ENCODE data around the gene MISP3. TPM values are rescaled to one million over a fixed set of nuclear protein-coding genes. Genes with fewer than 3 reads are reported as not detected.

Gene MISP3
- total and polyA plus RNA-seq, 9 donors: 0.28 to 13.9 (median 0.79) TPM

- H3K27ac ChIP-seq: no peak within 1 kb of the TSS
- H3K27me3 ChIP-seq: no peaks in the 10 kb centered on the region
- TF ChIP-seq POLR2A (IDR thresholded peaks at IDR 0.05) (no peak), CTCF (IDR thresholded peaks at IDR 0.05) (no peak), EP300 (IDR thresholded peaks at IDR 0.05) (no peak)
- H3K4me1 ChIP-seq (ENCODE audit: insufficient read depth): peaks cover 4% of the 10 kb centered on the region
- 51 to 62% (median 55%) methylated on average over 19 of the region's 19 CpGs for WGBS, 3 donors
- intact Hi-C loops (cut with DNase I): loop anchor here in 1 of 4 donors (10.0 kb wide), 1 partner anchor 467 kb away; no protein-coding TSS in a partner anchor
- H3K4me3 ChIP-seq: no peak within 1 kb of the TSS
- no peaks in the 10 kb centered on the region for H3K36me3 ChIP-seq
- H3K9me3 ChIP-seq: no peaks in the 10 kb centered on the region
- DNase-seq: no peak
Observed at GRCh38 chr19:14061751-14062557, 10.6 kb upstream of the MISP3 start, which contains the start of gene PALM3. PALM3 (minus strand) TSS chr19:14062076; CDS start chr19:14061980, 96 bp downstream.

GRCh38 chr19:14062558-14062855 is 10.1 kb upstream of the MISP3 start:
- intact Hi-C loops (cut with DNase I): loop anchor here in 1 of 4 donors (10.0 kb wide), 1 partner anchor 468 kb away; no protein-coding TSS in a partner anchor
- H3K27ac ChIP-seq: no peak overlapping the region
- H3K27me3 ChIP-seq: no peaks in the 10 kb centered on the region
- no peak for TF ChIP-seq EP300 (IDR thresholded peaks at IDR 0.05)
- no peak for TF ChIP-seq POLR2A (IDR thresholded peaks at IDR 0.05)
- TF ChIP-seq CTCF (IDR thresholded peaks at IDR 0.05): no peak
- WGBS, 3 donors: 88 to 92% (median 89%) methylated on average over 5 of the region's 5 CpGs
- H3K36me3 ChIP-seq: no peaks in the 10 kb centered on the region
- H3K4me3 ChIP-seq: no peak overlapping the region
- H3K9me3 ChIP-seq: no peaks in the 10 kb centered on the region
- DNase-seq: no peak
- H3K4me1 ChIP-seq (ENCODE audit: insufficient read depth): peaks cover 4% of the 10 kb centered on the region

- Histone ChIP-seq H3K4me1 (ENCODE audit: insufficient read depth) (no peaks in the 10 kb centered on the region), H3K9me3 (no peaks in the 10 kb centered on the region), H3K4me3 (no peak overlapping the region), H3K27ac (no peak overlapping the region), H3K27me3 (no peaks in the 10 kb centered on the region), H3K36me3 (no peaks in the 10 kb centered on the region)
- WGBS, 3 donors: 61 to 71% (median 62%) methylated on average over 7 of the region's 7 CpGs
- no peak for DNase-seq
- no peak for TF ChIP-seq POLR2A (IDR thresholded peaks at IDR 0.05)
- TF ChIP-seq CTCF (IDR thresholded peaks at IDR 0.05): no peak
- TF ChIP-seq EP300 (IDR thresholded peaks at IDR 0.05): no peak
- intact Hi-C loops (cut with DNase I): loop anchor here in 1 of 4 donors (10.0 kb wide), 1 partner anchor 468 kb away; no protein-coding TSS in a partner anchor
Observed at GRCh38 chr19:14063105-14063504, 9.5 kb upstream of the MISP3 start.

GRCh38 chr19:14066134-14066533 is 6.5 kb upstream of the MISP3 start:
- WGBS, 3 donors: 53 to 68% (median 57%) methylated on average over 2 of the region's 2 CpGs
- intact Hi-C loops (cut with DNase I): loop anchor here in 1 of 4 donors (10.0 kb wide), 1 partner anchor 471 kb away; no protein-coding TSS in a partner anchor
- TF ChIP-seq EP300 (IDR thresholded peaks at IDR 0.05): no peak
- no peak for TF ChIP-seq POLR2A (IDR thresholded peaks at IDR 0.05)
- no peak for TF ChIP-seq CTCF (IDR thresholded peaks at IDR 0.05)

More at GRCh38 chr19:14066134-14066533, 6.5 kb upstream of the MISP3 start:
- Histone ChIP-seq H3K4me3 (no peak overlapping the region), H3K36me3 (no peaks in the 10 kb centered on the region), H3K4me1 (ENCODE audit: insufficient read depth) (no peaks in the 10 kb centered on the region), H3K27me3 (no peaks in the 10 kb centered on the region), H3K9me3 (no peaks in the 10 kb centered on the region), H3K27ac (no peak overlapping the region)
- DNase-seq: no peak
